H1 (cell line): ENCODE data around the gene NSMCE3. TPM values are rescaled to one million over a fixed set of nuclear protein-coding genes. Genes with fewer than 3 reads are reported as not detected.

Experiments
- ASH2L ChIP-seq: fragments of 200-600, 300-600 bp; sonication (generic); IDR thresholded peaks from one replicate; pipeline ENCODE4 v1.7.1; 2017; ENCODE audit warnings: low read length
- CHD2 ChIP-seq: IDR thresholded peaks from 2 replicates; pipeline ENCODE4 v1.6.1; 2012; ENCODE audit warnings: low read length, improper control_type of control experiment
- CHD7 ChIP-seq: fragments of 300-600 bp; sonication (generic); IDR thresholded peaks from 2 replicates; pipeline ENCODE4 v1.7.1; 2012; ENCODE audit warnings: low read length, moderate library complexity, mild to moderate bottlenecking, inconsistent platforms; ENCODE audit not compliant: insufficient replicate concordance
- FOSL1 ChIP-seq: IDR thresholded peaks from 2 replicates; pipeline ENCODE4 v1.6.1; 2011; ENCODE audit warnings: mild to moderate bottlenecking, low read depth, low read length, moderate library complexity; ENCODE audit not compliant: insufficient read depth
- HDAC6 ChIP-seq: IDR thresholded peaks from one replicate; pipeline ENCODE4 v1.7.1; 2012; ENCODE audit warnings: low read depth, mild to moderate bottlenecking, inconsistent platforms, low read length, moderate library complexity
- KDM4A ChIP-seq: IDR thresholded peaks from one replicate; pipeline ENCODE4 v1.7.1; 2012; ENCODE audit warnings: low read depth, mild to moderate bottlenecking, moderate library complexity, low read length, inconsistent platforms; ENCODE audit not compliant: severe bottlenecking
- NANOG ChIP-seq: IDR thresholded peaks from 2 replicates; pipeline ENCODE4 v1.6.1; 2011; ENCODE audit warnings: low read length, low read depth, mild to moderate bottlenecking, inconsistent platforms; ENCODE audit not compliant: insufficient read depth, poor library complexity, severe bottlenecking
- RAD21 ChIP-seq, 2 experiments: IDR thresholded peaks in 1 of 2; conservative IDR thresholded peaks in 1 of 2; 2 replicates each; pipeline ENCODE4 v1.6.1; 2011; ENCODE audit warnings: low read depth in 2 of 2, low read length in 2 of 2, improper control_type of control experiment in 1 of 2, inconsistent platforms in 1 of 2, mild to moderate bottlenecking in 1 of 2, moderate library complexity in 1 of 2
- RFX5 ChIP-seq: IDR thresholded peaks from 2 replicates; pipeline ENCODE4 v1.6.1; 2011; ENCODE audit warnings: low read depth, low read length, improper control_type of control experiment, borderline replicate concordance
- SIRT6 ChIP-seq: IDR thresholded peaks from one replicate; pipeline ENCODE4 v1.7.1; 2012; ENCODE audit warnings: low read length, inconsistent platforms
- polyA plus RNA-seq, 7 experiments: library from polyadenylated mRNA; depleted of rRNA in 3 of 7; stranded (reverse) in 5 of 7; unstranded in 2 of 7; fragments of >200 nt in 5 of 7; fragments of 200-250 nt in 2 of 7; gene quantifications; 1 replicate in 5 of 7; 2 replicates in 1 of 7; 4 replicates in 1 of 7; pipeline versions ENCODE4 v1.2.1 to v1.2.3, GENCODE V29; 2011 to 2013; ENCODE audit warnings: missing spikeins in 2 of 7, mixed read lengths in 2 of 7
- total RNA-seq: library from RNA; stranded (reverse); fragmentation: NEBNext Ultra II Directional; extraction: Animal tissue kit (Norgen Biotek cat#: 25700); gene quantifications from 2 replicates; pipeline ENCODE4 v1.2.1, GENCODE V29; 2021

The NSMCE3 gene
- total and polyA plus RNA-seq, 2 of the 8 experiments (the other 6 are each of a cell fraction or from before 2014, with no cell fraction given): 4.3 to 6.7 TPM

DNA sequence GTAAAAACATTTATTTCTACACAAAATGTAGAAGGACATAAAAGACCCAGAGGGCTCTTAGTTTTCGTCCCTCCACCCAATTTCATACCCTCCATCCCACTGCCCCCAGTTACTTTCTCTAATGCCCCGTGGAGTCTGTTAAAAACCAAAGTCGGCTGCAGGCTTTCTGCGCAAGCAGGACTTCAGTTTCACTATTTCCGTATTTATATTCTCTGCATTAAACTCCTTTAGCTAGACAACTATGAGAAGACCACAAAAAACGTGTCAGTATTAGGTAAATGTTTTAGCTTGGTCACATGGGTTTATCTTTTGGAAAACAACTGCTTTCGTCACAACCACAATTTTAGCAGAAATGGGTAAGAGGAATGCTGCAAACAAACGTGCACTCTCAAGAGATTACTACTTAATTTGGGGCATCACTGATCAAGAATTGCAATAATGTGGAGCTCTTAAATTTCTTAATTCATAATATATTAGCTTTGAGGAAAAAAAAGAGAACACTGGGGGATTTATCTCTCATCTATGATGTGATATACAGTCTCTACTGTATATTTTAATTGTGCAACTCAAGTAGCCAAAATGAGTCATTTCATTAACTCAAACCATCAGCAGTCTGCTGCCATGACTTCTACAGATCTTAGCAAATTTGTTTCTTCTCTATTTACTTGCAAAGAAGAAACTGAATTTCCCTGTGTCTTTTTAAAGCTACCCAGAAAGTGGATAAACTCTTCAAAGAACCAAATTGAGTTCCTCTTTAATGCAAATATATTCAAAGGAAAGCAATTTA lies 740 bp upstream of the NSMCE3 start (continued):
- no peak for TF ChIP-seq CHD7
- no peak for TF ChIP-seq RFX5
- no peak for TF ChIP-seq RAD21 (IDR thresholded peaks at IDR 0.05 in 1 of 2, conservative IDR thresholded peaks at IDR 0.05 in 1 of 2; ENCODE audit: low read depth in 2 of 2, low read length in 2 of 2)
- TF ChIP-seq CHD2: no peak
- no peak for TF ChIP-seq ASH2L
- no peak for TF ChIP-seq NANOG
- no peak for TF ChIP-seq SIRT6
- no peak for TF ChIP-seq HDAC6
- no peak for TF ChIP-seq KDM4A
- no peak for TF ChIP-seq FOSL1
